PFSK-1 (cell line): ENCODE data around the gene CCDC138.

Experiments
- FOXP2 ChIP-seq: optimal IDR thresholded peaks from 2 replicates; pipeline ENCODE3; 2011; ENCODE audit warnings: borderline replicate concordance, control low read depth, inconsistent platforms; ENCODE audit not compliant: insufficient read depth; ENCODE audit errors: extremely low read length, extremely low read depth
- POLR2AphosphoS5 ChIP-seq: IDR thresholded peaks from 2 replicates; pipeline ENCODE4 v1.6.1; 2012; ENCODE audit warnings: low read depth, mild to moderate bottlenecking, control low read depth, low read length, moderate library complexity
- SIN3A ChIP-seq: IDR thresholded peaks from 2 replicates; pipeline ENCODE4 v1.6.1; 2012; ENCODE audit warnings: mild to moderate bottlenecking, low read length, moderate library complexity, borderline replicate concordance; ENCODE audit not compliant: insufficient read depth
- TAF1 ChIP-seq: IDR thresholded peaks from 2 replicates; pipeline ENCODE4 v1.6.1; 2012; ENCODE audit warnings: low read length, control low read depth, borderline replicate concordance; ENCODE audit not compliant: insufficient read depth
- TF ChIP-seq, protein P1 (sequence below), 2 experiments: IDR thresholded peaks; 2 replicates each; pipeline versions ENCODE4 v1.6.1 to v1.8.0; 2011 to 2012; ENCODE audit warnings: low read depth in 2 of 2, low read length in 2 of 2, control low read depth in 1 of 2, inconsistent platforms in 1 of 2, mild to moderate bottlenecking in 1 of 2, moderate library complexity in 1 of 2; ENCODE audit not compliant: insufficient read depth in 1 of 2

CCDC138 gene

DNA sequence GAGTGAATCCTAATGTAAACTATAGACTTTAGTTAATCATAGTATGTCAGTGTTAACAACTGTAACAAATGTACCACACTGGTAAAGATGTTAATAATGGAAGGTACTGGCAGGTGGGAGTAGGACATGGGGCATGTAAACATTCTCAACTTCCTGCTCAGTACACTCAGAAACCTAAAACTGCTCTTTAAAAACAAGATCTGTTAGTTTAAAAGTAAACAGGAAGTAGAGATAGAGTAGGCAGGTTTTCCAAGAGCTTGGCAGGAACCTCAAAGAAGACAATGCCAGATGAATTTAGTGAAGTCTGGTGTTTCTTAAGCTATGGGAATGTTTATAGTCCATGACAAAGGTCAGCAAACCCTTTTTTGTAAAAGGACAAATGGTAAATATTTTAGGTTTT lies 46.6 kb downstream of the CCDC138 start:
- TF ChIP-seq SIN3A (no peak), TAF1 (no peak), POLR2AphosphoS5 (no peak), FOXP2 (no peak)
- TF ChIP-seq, protein P1, sequence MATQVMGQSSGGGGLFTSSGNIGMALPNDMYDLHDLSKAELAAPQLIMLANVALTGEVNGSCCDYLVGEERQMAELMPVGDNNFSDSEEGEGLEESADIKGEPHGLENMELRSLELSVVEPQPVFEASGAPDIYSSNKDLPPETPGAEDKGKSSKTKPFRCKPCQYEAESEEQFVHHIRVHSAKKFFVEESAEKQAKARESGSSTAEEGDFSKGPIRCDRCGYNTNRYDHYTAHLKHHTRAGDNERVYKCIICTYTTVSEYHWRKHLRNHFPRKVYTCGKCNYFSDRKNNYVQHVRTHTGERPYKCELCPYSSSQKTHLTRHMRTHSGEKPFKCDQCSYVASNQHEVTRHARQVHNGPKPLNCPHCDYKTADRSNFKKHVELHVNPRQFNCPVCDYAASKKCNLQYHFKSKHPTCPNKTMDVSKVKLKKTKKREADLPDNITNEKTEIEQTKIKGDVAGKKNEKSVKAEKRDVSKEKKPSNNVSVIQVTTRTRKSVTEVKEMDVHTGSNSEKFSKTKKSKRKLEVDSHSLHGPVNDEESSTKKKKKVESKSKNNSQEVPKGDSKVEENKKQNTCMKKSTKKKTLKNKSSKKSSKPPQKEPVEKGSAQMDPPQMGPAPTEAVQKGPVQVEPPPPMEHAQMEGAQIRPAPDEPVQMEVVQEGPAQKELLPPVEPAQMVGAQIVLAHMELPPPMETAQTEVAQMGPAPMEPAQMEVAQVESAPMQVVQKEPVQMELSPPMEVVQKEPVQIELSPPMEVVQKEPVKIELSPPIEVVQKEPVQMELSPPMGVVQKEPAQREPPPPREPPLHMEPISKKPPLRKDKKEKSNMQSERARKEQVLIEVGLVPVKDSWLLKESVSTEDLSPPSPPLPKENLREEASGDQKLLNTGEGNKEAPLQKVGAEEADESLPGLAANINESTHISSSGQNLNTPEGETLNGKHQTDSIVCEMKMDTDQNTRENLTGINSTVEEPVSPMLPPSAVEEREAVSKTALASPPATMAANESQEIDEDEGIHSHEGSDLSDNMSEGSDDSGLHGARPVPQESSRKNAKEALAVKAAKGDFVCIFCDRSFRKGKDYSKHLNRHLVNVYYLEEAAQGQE (IDR thresholded peaks at IDR 0.05; ENCODE audit: insufficient read depth in 1 of 2, low read depth in 2 of 2, low read length in 2 of 2) = no peak

DNA sequence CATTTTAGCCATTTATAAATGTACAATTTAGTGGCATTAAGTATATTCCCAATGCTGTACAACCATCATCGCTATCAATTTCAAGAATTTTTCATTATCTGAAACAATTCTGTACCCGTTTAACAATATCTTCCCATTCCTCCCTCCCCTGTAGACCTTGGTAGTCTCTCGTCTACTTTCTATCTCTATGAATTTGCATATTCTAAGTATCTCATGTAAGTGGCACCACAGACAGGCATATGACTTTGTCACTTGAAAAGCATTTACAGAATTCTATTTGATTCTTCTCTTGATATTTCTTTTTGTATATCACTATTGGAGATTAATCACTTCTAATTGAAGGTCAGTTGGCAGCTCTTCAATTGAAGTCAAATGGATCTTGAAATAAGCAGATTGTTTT lies 48.0 kb downstream of the CCDC138 start:
- TF ChIP-seq FOXP2 (no peak), SIN3A (no peak), TAF1 (no peak), POLR2AphosphoS5 (no peak)
- TF ChIP-seq, protein P1 (IDR thresholded peaks at IDR 0.05; ENCODE audit: insufficient read depth in 1 of 2, low read depth in 2 of 2, low read length in 2 of 2) = no peak

DNA sequence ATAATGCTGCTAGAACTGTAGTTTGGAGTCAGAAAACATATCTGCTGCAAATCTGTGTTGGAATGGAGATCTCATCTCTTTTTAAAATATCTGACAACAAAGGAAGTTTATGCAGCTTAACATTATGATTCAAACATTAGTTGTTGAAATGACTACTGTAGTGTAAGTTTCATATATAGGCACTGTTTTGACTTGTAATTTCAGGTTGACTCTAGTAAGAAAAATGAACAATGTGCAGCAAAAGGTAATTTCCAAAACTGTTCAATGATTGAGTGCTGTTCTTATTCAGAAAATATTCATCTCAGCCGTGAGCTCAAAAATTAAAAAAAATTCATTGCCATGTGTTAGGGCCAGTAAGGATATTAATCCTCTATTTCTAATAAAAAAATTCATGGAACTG lies 48.5 kb downstream of the CCDC138 start:
- TF ChIP-seq TAF1 = no peak
- no peak for TF ChIP-seq POLR2AphosphoS5
- no peak for TF ChIP-seq FOXP2
- TF ChIP-seq SIN3A = no peak
- TF ChIP-seq, protein P1 (IDR thresholded peaks at IDR 0.05; ENCODE audit: insufficient read depth in 1 of 2, low read depth in 2 of 2, low read length in 2 of 2) = no peak

DNA sequence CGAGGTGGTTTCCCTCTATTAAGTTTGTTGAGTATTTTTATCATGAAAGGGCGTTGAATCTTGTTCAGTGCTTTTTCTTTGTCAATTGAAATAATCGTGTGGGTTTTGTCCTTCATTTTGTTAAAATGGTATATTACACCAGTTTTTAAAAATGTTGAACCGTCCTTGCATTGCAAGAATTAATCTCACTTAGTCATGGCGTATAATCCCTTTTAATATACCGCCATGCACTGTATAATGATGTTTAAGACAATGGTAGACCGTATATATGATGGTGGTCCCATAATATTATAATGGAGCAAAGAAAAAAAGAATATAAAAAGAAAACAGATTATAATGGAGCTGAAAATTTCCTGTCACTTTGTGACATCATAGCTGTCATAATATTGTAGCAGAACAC lies 50.6 kb downstream of the CCDC138 start:
- TF ChIP-seq FOXP2 = no peak

DNA sequence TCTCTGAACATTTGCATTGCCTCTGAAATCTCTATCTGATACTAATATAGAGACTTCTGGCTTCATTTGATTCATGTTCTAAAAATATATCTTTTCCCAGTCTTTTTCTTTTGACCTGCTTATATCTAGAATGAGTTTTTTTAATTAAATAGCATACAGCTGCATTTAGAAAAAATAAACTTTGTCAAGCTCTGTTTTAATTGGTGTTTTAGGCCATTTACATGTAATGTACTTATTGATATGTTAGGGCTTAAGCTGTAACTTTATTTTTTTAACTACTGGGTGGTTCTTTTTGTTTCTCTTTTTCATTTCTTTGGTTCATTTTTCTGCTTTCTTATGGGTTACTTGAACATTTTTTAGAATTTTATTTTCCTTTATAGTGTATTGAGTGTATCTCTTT lies 54.9 kb downstream of the CCDC138 start:
- no peak for TF ChIP-seq FOXP2
- TF ChIP-seq POLR2AphosphoS5 = no peak
- no peak for TF ChIP-seq TAF1
- TF ChIP-seq, protein P1 (IDR thresholded peaks at IDR 0.05; ENCODE audit: insufficient read depth in 1 of 2, low read depth in 2 of 2, low read length in 2 of 2) = no peak
- no peak for TF ChIP-seq SIN3A
